ENCODE data around the gene GBE1. TPM values are rescaled to one million over a fixed set of nuclear protein-coding genes. Genes with fewer than 3 reads are reported as not detected.

GBE1 gene
- total RNA-seq, 1 experiment from 2014 or later: 9.2 TPM

- DNase-seq (ENCODE audit: low spot score) (no peak), ATAC-seq (no peak)
- POLR2A ChIA-PET: no interaction called here
- Mint-ChIP-seq H3K36me3 (no peaks in the 10 kb centered on the region), H3K4me1 (no peaks in the 10 kb centered on the region), H3K27ac (no peak overlapping the region), H3K4me3 (no peak overlapping the region), H3K27me3 (ENCODE audit: low read depth) (no peaks in the 10 kb centered on the region), H3K9me3 (no peaks in the 10 kb centered on the region; the same call in 1 of the 2 replicates)
- CTCF ChIA-PET: no interaction called here
- TF ChIP-seq KAT7 (CRISPR knock-in tag; IDR thresholded peaks at IDR 0.05; ENCODE audit: borderline replicate concordance): no peak
- no peak for TF ChIP-seq RELA (CRISPR knock-in tag; IDR thresholded peaks at IDR 0.05; ENCODE audit: borderline replicate concordance)
- TF ChIP-seq, protein P1, sequence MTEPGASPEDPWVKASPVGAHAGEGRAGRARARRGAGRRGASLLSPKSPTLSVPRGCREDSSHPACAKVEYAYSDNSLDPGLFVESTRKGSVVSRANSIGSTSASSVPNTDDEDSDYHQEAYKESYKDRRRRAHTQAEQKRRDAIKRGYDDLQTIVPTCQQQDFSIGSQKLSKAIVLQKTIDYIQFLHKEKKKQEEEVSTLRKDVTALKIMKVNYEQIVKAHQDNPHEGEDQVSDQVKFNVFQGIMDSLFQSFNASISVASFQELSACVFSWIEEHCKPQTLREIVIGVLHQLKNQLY (CRISPR knock-in tag; IDR thresholded peaks at IDR 0.05): no peak
- TF ChIP-seq ZNF416 (CRISPR knock-in tag; IDR thresholded peaks at IDR 0.05): no peak
- TF ChIP-seq FOXJ3 (CRISPR knock-in tag; IDR thresholded peaks at IDR 0.05; ENCODE audit: borderline replicate concordance): no peak
- TF ChIP-seq FOXP1 (CRISPR knock-in tag; IDR thresholded peaks at IDR 0.05; ENCODE audit: borderline replicate concordance): no peak
Observed at GRCh38 chr3:81709606-81710005, 51.8 kb downstream of the GBE1 start.

- POLR2A ChIA-PET: no interaction called here
- no peaks in the 10 kb centered on the region; the same call in 1 of the 2 replicates for H3K9me3 Mint-ChIP-seq
- H3K27ac Mint-ChIP-seq: no peak overlapping the region
- no peak for ATAC-seq
- DNase-seq (ENCODE audit: low spot score): no peak
- no peak for TF ChIP-seq CBFB (CRISPR knock-in tag; IDR thresholded peaks at IDR 0.05; ENCODE audit: low read depth)
- TF ChIP-seq ZNF416 (CRISPR knock-in tag; IDR thresholded peaks at IDR 0.05): no peak
- TF ChIP-seq JAZF1 (CRISPR knock-in tag; IDR thresholded peaks at IDR 0.05): no peak
- no peak for TF ChIP-seq ZNF671 (CRISPR knock-in tag; IDR thresholded peaks at IDR 0.05)
- no peak for TF ChIP-seq ZBTB43 (CRISPR knock-in tag; IDR thresholded peaks at IDR 0.05)
- TF ChIP-seq CREM (CRISPR knock-in tag; IDR thresholded peaks at IDR 0.05): no peak
- no peak for TF ChIP-seq ZNF396 (CRISPR knock-in tag; IDR thresholded peaks at IDR 0.05; ENCODE audit: borderline replicate concordance)
- TF ChIP-seq NR1H2 (CRISPR knock-in tag; IDR thresholded peaks at IDR 0.05): no peak
- TF ChIP-seq ZMAT4 (CRISPR knock-in tag; IDR thresholded peaks at IDR 0.05): no peak
- TF ChIP-seq SMAD4 (CRISPR knock-in tag; IDR thresholded peaks at IDR 0.05): no peak
- TF ChIP-seq ARID4B (CRISPR knock-in tag; IDR thresholded peaks at IDR 0.05; ENCODE audit: borderline replicate concordance): no peak
- TF ChIP-seq, protein P2, sequence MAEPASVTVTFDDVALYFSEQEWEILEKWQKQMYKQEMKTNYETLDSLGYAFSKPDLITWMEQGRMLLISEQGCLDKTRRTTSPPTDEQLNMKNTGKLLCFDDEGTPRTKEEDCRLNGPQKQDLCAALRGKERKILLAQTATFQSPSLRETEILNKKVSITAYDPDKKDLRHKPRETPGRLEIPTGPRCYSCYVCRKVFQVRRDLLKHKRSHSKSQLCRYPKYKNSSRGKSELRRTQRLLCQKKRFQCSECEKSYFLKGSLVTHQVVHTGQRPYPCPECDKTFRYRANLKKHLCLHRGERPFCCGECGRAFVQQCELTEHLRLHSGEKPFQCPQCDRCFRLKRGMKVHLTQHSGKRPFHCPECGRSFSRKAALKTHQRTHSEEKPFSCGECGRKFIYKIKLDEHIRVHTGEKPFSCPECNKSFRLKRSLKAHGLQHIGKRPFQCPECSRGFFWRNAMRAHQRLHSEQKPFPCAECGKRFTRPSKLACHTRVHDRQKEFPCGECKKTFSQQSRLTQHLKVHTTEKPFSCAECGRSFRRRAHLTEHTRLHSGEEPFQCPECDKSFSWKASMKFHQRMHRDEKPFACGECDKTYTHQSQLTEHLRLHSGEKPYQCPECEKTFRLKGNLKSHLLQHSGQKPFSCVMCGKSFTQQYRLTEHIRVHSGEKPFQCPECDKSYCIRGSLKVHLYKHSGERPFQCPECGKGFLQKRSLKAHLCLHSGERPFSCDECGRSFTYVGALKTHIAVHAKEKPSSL (CRISPR knock-in tag; conservative IDR thresholded peaks at IDR 0.05): no peak
- TF ChIP-seq, protein P1 (CRISPR knock-in tag; IDR thresholded peaks at IDR 0.05): no peak
- TF ChIP-seq MAX (CRISPR knock-in tag; IDR thresholded peaks at IDR 0.05): no peak
- no peak for TF ChIP-seq ATF6 (CRISPR knock-in tag; IDR thresholded peaks at IDR 0.05)
- no peaks in the 10 kb centered on the region for H3K36me3 Mint-ChIP-seq
- no peak overlapping the region for H3K4me3 Mint-ChIP-seq
- H3K27me3 Mint-ChIP-seq (ENCODE audit: low read depth): no peaks in the 10 kb centered on the region
- CTCF ChIA-PET: no interaction called here
- H3K4me1 Mint-ChIP-seq: no peaks in the 10 kb centered on the region
Observed at GRCh38 chr3:81707996-81708395, 53.4 kb downstream of the GBE1 start.
